SHP77 treated with DMSO at 0.1 percent for 48 hours (cell line): ENCODE measurements around the gene ZNF224.

ENCODE experiments used
- DNase-seq: peaks from one replicate; lab custom pipeline; 2025; lab: John Stamatoyannopoulos, UW

The ZNF224 gene

GRCh38 chr19:44131955-44132354 is 37.8 kb downstream of the ZNF224 start:
- DNase-seq: no peak

GRCh38 chr19:44141191-44142058 is 47.3 kb downstream of the ZNF224 start, which contains the start of gene ZNF234:
TSS of gene ZNF234 (plus strand) at chr19:44141554. CDS start at chr19:44144633, 3,079 bp downstream.
- peak; percentile 57 for DNase-seq

- DNase-seq: no peak
These were observed 47.9 kb downstream of the ZNF224 start for GRCh38 chr19:44142059-44142433.

- DNase-seq: no peak
These were observed 55.6 kb downstream of the ZNF224 start for GRCh38 chr19:44149776-44150175.

- DNase-seq: no peak
These were observed 57.3 kb downstream of the ZNF224 start for GRCh38 chr19:44151491-44151890.

- DNase-seq: no peak
These were observed 62.3 kb downstream of the ZNF224 start for GRCh38 chr19:44156475-44156874.
